Inferior parietal cortex (tissue), 1 donor: ENCODE measurements around the gene MYBPC3.

Source experiments
- DNase-seq: peaks from one replicate; pipeline ENCODE4 v3.0.0-alpha.2; 2016; ENCODE audit errors: extremely low spot score

The MYBPC3 gene

GRCh38 chr11:47357985-47358730 is 5.7 kb upstream of the MYBPC3 start:
- no peak for DNase-seq

GRCh38 chr11:47356998-47357329 is 4.5 kb upstream of the MYBPC3 start:
- no peak for DNase-seq

- no peak for DNase-seq
Measured at GRCh38 chr11:47356129-47356997, 3.9 kb upstream of the MYBPC3 start.

- peak; percentile 88 for DNase-seq
Measured at GRCh38 chr11:47355283-47356128, 3.0 kb upstream of the MYBPC3 start.

- no peak for DNase-seq
Measured at GRCh38 chr11:47354913-47355282, 2.4 kb upstream of the MYBPC3 start.

GRCh38 chr11:47353978-47354774 is 1.7 kb upstream of the MYBPC3 start:
- no peak for DNase-seq

- no peak for DNase-seq
Measured at GRCh38 chr11:47351156-47352126, 1.1 kb downstream of the MYBPC3 start.

GRCh38 chr11:47350315-47350714 is 2.2 kb downstream of the MYBPC3 start:
- no peak for DNase-seq

GRCh38 chr11:47349521-47350095 is 2.9 kb downstream of the MYBPC3 start:
- DNase-seq: no peak

GRCh38 chr11:47348859-47349258 is 3.6 kb downstream of the MYBPC3 start:
- DNase-seq: peak; percentile 17

GRCh38 chr11:47348131-47348802 is 4.2 kb downstream of the MYBPC3 start:
- DNase-seq: no peak

- no peak for DNase-seq
Measured at GRCh38 chr11:47347137-47347536, 5.4 kb downstream of the MYBPC3 start.

- DNase-seq: no peak
Measured at GRCh38 chr11:47345890-47346563, 6.5 kb downstream of the MYBPC3 start.

GRCh38 chr11:47342854-47343253 is 9.6 kb downstream of the MYBPC3 start:
- no peak for DNase-seq

- no peak for DNase-seq
Measured at GRCh38 chr11:47342036-47342803, 10.3 kb downstream of the MYBPC3 start.

- no peak for DNase-seq
Measured at GRCh38 chr11:47340980-47341775, 11.3 kb downstream of the MYBPC3 start.

- no peak for DNase-seq
Measured at GRCh38 chr11:47340010-47340409, 12.5 kb downstream of the MYBPC3 start.
